ENCODE data around the gene SH3BP4. TPM values are rescaled to one million over a fixed set of nuclear protein-coding genes. Genes with fewer than 3 reads are reported as not detected.

Gene SH3BP4
- total RNA-seq, 1 experiment from 2014 or later = 93.8 TPM

GRCh38 chr2:235052514-235053354 is 100.9 kb downstream of the SH3BP4 start:
- H4K91ac ChIP-seq (ENCODE audit: insufficient read length, low read depth, low read length) = no peak overlapping the region
- no peak overlapping the region; the same call in 1 of the 2 replicates for H3K14ac ChIP-seq (ENCODE audit: insufficient read depth, low read length)
- WGBS (ENCODE audit: extremely low coverage, insufficient read length, low lambda C conversion rate) = no CpG with 5 or more reads among the region's 25 CpGs
- H3K27me3 ChIP-seq (ENCODE audit: insufficient read depth, low read length) = no peaks in the 10 kb centered on the region
- H3K27ac Mint-ChIP-seq = 0 out of 7 replicates have a peak overlapping the region, but pooled peaks of 1 of the 3 experiments have one; percentile 18
- H2BK12ac ChIP-seq (ENCODE audit: insufficient read length, low read depth, low read length) = no peak overlapping the region
- H2BK5ac ChIP-seq (ENCODE audit: insufficient read length, low read length) = no peak overlapping the region
- no peak for DNase-seq
- no peaks in the 10 kb centered on the region for H3K27me3 Mint-ChIP-seq (ENCODE audit: low read depth)
- TF ChIP-seq, protein P1, sequence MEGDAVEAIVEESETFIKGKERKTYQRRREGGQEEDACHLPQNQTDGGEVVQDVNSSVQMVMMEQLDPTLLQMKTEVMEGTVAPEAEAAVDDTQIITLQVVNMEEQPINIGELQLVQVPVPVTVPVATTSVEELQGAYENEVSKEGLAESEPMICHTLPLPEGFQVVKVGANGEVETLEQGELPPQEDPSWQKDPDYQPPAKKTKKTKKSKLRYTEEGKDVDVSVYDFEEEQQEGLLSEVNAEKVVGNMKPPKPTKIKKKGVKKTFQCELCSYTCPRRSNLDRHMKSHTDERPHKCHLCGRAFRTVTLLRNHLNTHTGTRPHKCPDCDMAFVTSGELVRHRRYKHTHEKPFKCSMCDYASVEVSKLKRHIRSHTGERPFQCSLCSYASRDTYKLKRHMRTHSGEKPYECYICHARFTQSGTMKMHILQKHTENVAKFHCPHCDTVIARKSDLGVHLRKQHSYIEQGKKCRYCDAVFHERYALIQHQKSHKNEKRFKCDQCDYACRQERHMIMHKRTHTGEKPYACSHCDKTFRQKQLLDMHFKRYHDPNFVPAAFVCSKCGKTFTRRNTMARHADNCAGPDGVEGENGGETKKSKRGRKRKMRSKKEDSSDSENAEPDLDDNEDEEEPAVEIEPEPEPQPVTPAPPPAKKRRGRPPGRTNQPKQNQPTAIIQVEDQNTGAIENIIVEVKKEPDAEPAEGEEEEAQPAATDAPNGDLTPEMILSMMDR (conservative IDR thresholded peaks at IDR 0.05) = no peak
- H3K56ac ChIP-seq (ENCODE audit: insufficient read length, low read depth, low read length) = no peak overlapping the region
- H3K4me1 Mint-ChIP-seq = peaks cover 5 to 6% of the 10 kb centered on the region in 2 experiments
- no peaks in the 10 kb centered on the region for H3K4me1 ChIP-seq (ENCODE audit: insufficient read depth, low read length)
- H3K9ac ChIP-seq (ENCODE audit: extremely low read depth, insufficient read length, low read length) = no peak overlapping the region
- no peaks in the 10 kb centered on the region for H3K9me3 ChIP-seq (ENCODE audit: control insufficient read depth, low read depth, low read length)
- H3K27ac ChIP-seq (ENCODE audit: insufficient read length, low read depth, low read length) = no peak overlapping the region
- no peak overlapping the region for H2BK20ac ChIP-seq (ENCODE audit: low read depth, low read length, poor library complexity, severe bottlenecking)
- H3K4me3 Mint-ChIP-seq = no peak overlapping the region
- no peak overlapping the region for H3K4ac ChIP-seq (ENCODE audit: low read depth, low read length)
- no peak overlapping the region for H2BK120ac ChIP-seq (ENCODE audit: low read depth, low read length, poor library complexity, severe bottlenecking)
- H4K5ac ChIP-seq (ENCODE audit: insufficient read length, low read depth, low read length) = no peak overlapping the region
- H3K23ac ChIP-seq (ENCODE audit: insufficient read length, low read depth, low read length) = no peak overlapping the region
- H3K79me2 ChIP-seq (ENCODE audit: insufficient read depth, low read length) = no peaks in the 10 kb centered on the region; the same call in 1 of the 2 replicates
- H2AK5ac ChIP-seq (ENCODE audit: insufficient read length, low read length) = no peak overlapping the region
- H3K79me1 ChIP-seq (ENCODE audit: insufficient read depth, low read depth, low read length, poor library complexity, severe bottlenecking) = no peaks in the 10 kb centered on the region
- peaks cover 13 to 64% (median 56%) of the 10 kb centered on the region in 3 experiments for H3K36me3 Mint-ChIP-seq (ENCODE audit: insufficient read depth in 1 of 3, low read depth in 3 of 3)
- no peaks in the 10 kb centered on the region for H3K9me3 Mint-ChIP-seq
- no peak overlapping the region for H3K4me2 ChIP-seq (ENCODE audit: insufficient read depth, insufficient read length, low read length)
- no peak overlapping the region for H4K8ac ChIP-seq (replicated peaks; ENCODE audit: insufficient read length, low read depth, low read length)
- no peaks in the 10 kb centered on the region for H3K23me2 ChIP-seq (ENCODE audit: insufficient read length, low read depth, low read length, poor library complexity, severe bottlenecking)
- no peak overlapping the region for H2BK15ac ChIP-seq (ENCODE audit: low read depth, low read length)
- no peak overlapping the region for H3T11ph ChIP-seq (ENCODE audit: low read length)
- H4K20me1 ChIP-seq (ENCODE audit: control insufficient read depth, insufficient read depth, insufficient read length) = no peaks in the 10 kb centered on the region
- H3K18ac ChIP-seq (ENCODE audit: insufficient read length, low read depth, low read length) = no peak overlapping the region
- H2AFZ ChIP-seq (ENCODE audit: low read length) = no peak overlapping the region
